ENCODE measurements around the gene QRICH2.
"Not testable (repeated sequence)": the region's sequence is repeated elsewhere in the genome, so short reads cannot be mapped to it uniquely, and the experiment has no call there.

Gene QRICH2

DNA sequence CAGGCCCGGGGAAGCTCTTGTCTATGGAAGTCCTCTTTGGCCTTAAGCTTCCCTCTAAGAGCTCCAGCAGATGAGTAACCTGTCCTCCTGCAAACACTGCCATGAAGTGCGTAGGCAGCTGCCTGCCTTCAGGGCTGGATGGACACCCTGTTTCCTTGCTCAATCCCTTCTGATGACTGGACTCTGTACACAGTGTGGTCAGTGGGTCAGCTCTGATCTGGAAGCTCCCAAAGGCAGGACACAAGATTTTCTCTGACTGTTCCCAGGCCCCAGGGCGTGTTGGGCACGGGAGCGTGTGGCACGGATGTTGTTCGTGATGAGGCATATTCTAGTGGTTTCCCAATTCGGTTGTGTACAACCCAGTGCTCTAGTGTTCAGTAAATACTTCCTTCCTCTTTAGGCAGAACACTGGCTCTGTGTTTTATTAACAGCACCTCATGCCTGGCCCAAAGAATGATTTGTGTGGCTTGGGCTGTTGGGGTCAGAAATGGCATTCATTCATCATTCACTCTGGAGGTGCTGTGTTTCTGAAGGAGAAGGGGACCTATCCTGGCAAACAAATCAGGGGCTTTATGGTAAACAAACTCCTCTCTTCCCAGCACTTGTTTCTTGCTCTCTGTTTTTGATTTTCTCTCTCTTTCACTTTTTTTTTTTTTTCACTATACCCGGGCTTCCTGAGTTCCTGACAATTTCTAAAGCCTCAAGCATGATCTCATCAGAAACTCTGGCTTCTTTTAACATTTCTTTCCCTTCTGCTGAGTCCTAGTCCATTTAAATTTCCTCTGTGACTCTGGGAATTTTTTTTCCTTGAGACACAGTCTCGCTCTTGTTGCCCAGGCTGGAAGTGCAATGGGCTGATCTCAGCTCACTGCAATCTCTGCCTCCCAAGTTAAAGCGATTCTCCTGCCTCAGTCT, 55.8 kb downstream of the QRICH2 start:
- in situ Hi-C loops (cut with MboI; ENCODE audit: low sequenced_read_pairs) = no loop called here

DNA sequence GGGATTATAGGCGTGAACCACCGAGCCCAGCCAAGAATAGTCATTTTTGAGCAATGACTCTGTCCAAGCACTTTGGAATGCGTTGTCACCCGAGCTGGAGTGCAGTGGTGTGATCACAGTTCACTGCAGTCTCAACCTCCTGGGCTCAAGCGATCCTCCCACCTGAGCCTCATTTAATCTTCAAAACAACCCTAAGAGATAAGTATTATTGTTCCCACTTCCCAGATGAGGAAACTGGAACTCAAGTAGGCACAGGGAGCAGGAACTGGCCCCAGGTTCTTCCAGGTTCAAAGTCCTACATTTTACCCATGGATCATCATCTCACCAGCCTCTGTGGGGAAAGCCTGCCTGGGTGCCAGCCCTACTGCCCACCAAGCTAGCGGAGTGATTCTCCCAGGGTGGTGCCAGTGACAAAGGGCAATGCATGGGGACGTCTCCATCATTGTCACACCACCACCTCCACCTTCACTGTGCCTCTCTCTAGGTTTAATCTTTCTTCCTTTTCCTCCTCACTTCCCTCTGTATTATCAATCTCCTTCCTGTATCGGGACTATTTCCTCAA, 56.5 kb downstream of the QRICH2 start:
- in situ Hi-C loops (cut with MboI; ENCODE audit: low sequenced_read_pairs) = no loop called here

DNA sequence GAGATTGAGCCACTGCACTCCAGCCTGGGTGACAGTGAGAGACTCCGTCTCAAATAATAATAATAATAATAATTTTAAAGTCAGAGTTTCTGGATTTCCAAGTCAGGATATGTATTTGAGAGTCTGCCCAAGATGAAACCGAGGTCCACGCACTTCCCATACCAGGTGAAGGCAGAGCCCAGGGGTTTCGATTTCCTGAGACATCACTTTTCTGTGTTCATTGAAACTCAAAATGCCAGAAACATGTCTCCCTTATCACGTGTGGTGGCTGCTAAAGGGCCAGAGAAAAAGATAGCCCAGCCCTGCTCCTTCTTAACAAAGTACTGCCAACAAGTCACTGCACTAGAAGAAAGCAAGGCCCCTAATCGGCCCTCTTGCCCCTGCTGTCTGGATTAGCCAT, 57.9 kb downstream of the QRICH2 start:
- in situ Hi-C loops (cut with MboI; ENCODE audit: low sequenced_read_pairs) = no loop called here

DNA sequence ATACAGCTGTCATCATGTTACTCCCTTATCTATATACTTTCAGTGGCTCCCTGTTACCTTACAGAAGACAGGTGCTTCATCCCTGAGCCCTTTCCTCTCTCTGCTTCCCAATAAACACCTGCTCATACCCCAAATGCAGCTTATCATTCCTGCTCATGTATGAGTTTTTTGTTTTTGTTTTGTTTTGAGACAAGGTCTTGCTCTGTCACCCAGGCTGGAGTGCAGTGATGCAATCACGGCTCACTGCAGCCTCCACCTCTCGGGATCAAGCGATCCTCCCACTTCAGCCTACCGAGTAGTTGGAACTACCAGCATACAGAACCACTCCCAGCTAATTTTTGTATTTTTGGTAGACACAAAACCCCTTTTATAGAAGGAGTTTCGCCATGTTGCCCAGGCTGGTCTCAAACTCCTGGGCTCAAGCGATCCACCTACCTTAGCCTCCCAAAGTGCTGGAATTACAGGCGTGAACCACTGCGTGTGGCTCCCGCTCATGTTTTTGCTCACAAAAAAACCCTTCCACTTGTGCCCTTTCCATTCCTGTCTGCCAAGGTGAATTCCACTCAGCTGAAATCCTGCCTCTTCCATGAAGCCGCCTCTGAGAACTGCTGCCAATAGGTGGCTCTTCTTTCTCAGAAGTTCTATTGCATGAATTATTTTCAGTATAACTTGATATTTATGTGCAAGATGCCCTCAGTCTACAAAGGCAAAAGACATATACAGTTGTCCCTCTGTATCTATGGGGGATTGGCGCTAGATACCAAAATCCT, 59.9 kb downstream of the QRICH2 start:
- in situ Hi-C loops (cut with MboI; ENCODE audit: low sequenced_read_pairs) = no loop called here

DNA sequence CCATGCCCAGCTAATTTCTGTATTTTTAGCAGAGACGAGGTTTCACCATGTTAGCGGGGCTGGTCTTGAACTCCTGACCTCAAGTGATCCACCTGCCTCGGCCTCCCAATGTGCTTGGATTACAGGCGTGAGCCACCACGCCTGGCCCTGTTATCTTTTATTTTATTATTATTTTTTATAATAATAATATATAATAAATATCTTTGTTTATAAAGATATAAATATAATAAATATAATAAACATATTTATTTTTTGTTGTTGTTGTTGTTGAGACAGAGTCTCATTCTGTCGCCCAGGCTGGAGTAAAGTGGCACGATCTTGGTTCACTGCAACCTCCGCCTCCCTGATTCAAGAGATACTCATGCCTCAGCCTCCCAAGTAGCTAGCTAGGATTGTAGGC, 60.8 kb downstream of the QRICH2 start:
- in situ Hi-C loops (cut with MboI; ENCODE audit: low sequenced_read_pairs) = no loop called here

DNA sequence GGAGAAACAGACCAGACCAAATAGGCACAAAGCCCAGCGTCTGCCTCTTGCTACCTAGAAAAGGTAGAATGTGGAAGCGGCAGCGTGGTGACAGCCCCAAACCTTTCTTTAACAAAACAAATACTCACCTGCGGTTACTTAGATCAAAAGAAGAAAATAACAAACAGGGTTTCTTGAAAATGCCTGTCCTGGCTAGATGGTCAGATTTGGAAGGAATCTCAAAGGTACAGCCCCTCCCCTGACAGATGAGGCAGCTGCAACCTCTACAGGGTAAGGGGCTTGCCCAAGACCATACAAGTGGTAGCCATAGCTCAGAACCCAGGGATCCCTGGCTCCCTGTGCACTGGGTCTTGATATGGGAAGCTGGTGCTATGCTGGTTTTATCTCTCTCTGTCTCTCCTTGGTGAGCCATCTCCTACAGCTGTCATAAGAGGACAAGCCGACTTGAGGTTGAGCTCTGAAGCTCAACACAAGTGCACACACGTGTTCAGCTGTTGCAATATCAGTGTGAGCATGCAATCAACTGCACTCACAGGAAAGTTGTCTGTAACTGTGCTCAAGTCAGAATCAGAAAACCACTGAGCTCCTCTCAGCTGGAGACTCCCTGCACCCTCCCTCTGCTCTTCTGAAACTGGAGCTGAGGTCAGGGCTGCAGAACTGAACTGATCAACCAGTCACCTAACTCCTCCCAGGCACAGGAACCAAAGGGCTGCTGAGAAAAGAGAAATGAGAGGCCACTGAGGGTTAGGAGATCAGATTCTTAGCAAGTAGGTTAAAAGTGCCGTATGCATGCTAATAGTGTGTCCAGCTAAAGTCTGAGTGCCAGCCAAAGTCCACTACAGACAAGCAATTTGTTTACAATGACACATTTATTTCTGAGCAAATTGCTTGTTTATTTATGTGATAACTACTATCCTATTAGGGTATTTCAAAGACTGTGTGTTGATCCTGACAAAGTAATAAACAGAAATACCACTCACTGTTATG, 61.7 kb downstream of the QRICH2 start:
- in situ Hi-C loops (cut with MboI; ENCODE audit: low sequenced_read_pairs) = no loop called here

DNA sequence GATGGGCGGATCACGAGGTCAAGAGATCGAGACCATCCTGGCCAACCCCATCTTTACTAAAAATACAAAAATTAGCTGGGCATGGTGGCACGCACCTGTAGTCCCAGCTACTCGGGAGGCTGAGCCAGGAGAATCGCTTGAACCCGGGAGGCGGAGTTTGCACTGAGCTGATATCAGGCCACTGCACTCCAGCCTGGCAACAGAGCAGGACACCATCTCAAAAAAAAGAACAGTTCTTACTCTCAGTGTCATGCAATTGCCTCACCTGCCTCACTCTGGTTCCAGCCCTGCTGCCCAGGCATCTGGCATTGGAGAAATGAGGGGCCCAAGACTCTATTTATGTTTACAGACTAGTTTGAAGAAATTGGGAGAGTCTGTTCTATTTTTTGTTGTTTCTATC, 63.4 kb downstream of the QRICH2 start:
- in situ Hi-C loops (cut with MboI; ENCODE audit: low sequenced_read_pairs) = not testable (repeated sequence)

DNA sequence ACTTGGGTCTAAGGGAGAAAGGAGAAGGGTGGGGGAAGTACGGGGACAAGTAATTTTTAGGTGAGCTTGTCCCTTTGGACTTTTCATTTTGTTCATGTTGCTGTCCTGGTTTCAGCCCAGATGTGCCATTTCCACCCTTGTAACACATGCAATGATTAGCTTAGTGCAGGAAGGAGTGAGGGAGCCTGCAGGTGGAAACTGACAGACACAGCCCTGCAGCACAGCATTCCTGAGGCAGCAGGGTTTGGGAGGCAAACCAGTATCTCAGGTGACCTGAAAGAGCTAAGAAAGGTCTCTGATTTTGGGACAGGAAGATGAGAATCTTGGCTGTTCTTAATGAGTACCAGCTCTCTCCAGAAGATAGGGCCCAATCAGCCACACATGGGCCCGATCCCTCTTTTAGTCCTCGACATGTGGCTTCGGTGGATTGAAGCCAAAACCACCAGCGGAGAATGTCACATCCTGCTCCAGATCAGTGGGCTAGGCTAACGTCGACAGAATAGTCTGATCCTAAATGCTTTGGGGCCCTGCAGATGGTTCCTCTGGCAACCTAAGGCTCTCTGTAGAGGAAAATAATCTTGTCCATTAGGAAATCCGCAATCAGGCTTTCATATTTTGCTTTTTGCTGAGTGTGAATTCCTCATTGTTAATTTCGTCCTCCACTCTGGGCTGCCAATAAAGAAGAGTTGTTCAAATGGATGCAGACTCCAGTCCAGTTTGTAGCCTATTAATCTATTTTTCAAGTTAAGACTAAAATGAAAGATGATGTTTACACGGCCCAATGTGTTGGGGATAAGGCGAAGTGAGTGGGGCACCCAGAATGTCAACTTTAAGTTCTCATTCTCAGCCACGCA, 64.0 kb downstream of the QRICH2 start:
- in situ Hi-C loops (cut with MboI; ENCODE audit: low sequenced_read_pairs) = no loop called here

DNA sequence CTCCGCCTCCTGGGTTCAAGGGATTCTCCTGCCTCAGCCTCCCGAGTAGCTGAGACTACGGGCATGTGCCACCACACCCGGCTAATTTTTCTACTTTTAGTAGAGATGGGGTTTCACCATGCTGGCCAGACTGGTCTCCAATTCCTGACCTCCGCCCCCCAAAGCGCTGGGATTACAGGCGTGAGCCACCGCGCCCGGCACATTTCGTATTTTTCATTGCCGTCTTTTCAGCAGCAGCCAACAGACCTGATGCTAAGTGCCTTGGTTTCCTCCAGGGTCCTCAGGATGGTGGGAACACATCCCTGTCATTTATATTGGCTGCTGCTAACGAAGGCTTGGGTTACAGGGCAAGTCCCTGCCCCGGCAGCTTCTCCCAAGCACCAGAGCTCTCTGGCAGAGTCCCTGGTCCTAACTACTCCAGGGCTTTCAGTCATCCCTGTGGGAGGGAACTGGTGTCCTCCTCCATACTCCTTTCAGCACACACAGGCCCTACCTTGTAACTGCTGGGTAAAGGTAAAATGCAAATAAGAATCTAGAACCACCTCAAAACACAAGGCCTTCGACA, 66.3 kb downstream of the QRICH2 start:
- in situ Hi-C loops (cut with MboI; ENCODE audit: low sequenced_read_pairs) = no loop called here

DNA sequence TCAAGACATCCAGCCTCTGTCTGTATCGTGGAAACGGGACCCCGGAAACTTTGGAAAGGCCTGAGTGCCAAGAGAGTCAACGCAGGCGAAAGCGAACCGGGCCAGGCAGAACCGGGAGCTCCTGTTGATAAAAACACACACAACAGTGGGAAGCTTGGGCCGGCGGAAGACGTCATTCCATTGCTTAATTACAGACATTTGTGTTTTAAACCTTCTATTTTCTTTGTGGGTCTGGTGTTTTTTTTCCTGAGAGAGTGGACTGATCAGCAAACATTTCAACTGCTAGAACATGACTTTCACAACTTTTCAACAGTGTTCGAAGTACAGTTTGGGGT, 66.9 kb downstream of the QRICH2 start:
- in situ Hi-C loops (cut with MboI; ENCODE audit: low sequenced_read_pairs) = no loop called here

DNA sequence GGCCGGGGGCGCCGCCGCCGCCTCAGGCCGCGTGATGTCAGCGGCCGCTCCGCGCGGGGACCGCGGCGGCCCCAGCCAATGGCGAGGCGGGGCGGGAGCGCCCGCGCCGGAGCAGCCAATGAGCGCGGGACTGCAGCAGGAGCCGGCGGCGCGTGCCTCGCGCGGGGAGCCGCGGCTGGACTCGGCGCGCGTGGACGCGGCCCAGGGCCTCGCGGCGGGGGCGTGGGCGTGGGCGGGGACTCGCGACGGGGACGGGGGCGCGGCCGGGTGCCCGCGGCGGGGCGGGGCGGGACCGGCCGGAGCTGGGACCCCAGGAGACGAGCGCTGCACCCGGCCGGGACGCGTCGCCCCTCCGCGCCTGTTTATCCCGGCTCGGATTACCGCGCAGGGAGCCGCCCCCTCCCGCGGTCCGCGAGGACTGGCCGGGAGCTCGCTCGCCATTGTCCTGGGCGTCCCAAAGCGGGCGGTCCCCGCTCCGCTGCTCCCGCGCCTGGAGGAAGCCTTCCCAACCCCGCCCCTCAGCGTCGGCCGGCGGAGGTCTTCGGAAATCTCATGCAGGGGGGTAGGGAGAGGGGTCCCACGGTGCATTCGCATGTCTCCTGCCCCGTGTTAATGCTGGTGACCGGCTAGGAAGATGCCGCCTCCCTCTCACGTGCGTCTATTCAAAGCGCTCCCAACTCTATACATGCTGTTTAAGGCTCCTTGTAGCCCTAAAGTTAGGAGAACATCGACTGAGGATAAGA, 67.4 kb downstream of the QRICH2 start, which contains the start of gene RNF157:
Gene RNF157, minus strand, starts transcription at position 33 of the 743 bp plus-strand sequence. CDS start 253 bp downstream, outside the sequence.
- in situ Hi-C loops (cut with MboI; ENCODE audit: low sequenced_read_pairs) = no loop called here

DNA sequence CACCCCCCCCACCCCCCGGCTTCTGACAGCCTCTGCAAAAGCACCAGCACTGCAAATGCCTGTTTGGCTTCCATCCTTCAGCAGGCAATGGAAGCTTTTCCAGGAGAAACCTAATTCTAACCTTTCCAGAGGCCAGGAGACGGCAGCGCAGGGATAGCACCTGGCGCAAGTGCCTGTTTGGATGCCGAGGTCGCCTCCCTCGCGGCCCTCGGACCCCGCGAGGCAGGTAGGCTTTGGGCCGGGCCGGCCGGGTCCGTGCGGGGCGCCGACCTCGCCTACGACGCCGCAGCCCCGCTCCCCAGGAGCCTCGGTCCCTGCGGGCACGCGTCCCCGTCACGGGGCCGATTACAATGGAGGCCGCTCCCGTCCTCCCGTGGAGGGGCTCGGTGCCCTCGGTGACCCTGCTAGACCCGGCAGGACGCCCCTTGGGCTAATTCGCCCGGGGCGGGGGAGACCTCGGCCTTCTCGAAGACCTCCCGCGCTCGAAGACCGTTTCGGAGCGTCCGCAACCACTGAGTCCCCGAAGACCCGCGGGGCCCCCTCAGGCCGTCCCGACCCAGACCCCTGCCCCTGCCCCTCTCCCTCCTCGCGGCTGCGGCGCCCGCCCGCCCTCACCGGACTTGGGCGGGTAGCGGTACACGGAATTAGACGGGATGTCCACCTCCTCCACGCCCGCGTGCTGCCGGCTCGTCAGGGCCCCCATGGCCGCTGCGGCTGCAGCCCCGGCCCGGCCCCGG, 68.4 kb downstream of the QRICH2 start:
- in situ Hi-C loops (cut with MboI; ENCODE audit: low sequenced_read_pairs) = no loop called here

DNA sequence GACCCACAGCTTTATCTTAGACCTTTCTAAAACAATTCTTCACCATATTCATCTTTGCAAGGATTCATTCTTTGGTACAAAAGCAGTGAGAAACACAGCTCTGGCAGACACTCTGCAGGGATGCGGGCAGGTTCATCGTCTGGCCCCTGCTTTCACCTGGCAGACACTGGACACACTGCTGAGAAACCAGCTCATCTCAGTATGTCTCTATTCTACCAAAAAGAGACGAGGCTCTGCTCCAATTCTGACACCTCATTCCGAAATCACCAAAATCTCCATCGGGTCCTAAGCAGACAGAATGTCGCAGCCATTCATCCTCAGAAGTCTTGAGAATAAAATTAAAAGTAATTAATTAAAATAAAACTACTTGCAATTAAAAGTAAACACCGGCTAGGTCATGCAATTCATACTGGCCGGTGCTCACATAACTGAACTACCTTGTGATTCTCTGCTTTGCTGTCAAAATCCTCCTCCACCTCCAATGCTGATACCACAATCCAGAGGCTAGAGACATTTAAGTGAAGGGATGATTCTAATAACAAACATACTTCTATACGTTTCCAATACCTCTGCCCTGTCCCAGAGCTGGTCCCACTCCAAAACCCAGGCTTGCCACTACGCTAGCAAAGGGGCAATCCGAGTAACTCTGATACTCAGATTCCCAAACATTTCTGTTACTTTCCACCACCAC, 69.1 kb downstream of the QRICH2 start:
- in situ Hi-C loops (cut with MboI; ENCODE audit: low sequenced_read_pairs) = no loop called here

DNA sequence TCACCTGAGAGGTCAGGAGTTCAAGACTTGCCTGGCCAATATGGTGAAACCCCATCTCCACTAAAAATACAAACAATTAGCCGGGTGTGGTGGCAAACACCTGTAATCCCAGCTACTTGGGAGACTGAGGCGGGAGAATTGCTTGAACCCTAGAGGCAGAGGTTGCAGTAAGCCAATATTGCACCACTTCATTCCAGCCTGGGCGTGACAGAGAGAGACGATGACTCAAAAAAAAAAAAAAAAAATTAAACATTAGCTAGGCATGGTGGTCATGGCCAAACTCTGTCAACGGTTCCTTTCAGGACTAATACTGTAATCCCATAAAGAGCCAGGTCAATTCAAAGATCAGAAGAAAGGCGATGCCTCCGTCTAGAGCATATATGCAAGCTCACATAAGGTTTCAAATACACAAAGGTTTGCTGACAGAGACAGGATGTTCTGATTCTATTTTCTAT, 70.2 kb downstream of the QRICH2 start:
- in situ Hi-C loops (cut with MboI; ENCODE audit: low sequenced_read_pairs) = no loop called here

DNA sequence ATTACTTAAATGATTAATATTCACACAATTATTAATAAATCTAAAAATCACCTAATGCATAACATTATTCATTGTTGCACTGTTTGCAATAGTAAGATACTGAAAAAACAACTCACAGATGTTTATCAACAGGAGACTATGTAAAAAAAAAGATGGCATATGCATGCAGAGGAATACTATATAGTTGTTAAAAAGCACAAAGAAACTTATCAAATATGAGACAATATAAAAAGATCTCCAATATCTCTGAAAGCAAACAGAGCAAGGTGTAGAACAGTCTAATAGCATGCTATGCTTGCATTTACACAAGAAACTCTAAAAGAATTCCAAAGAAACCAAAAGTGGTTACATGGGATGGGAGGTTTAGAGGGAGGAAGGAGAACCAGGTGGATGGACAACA, 71.5 kb downstream of the QRICH2 start:
- in situ Hi-C loops (cut with MboI; ENCODE audit: low sequenced_read_pairs) = no loop called here

DNA sequence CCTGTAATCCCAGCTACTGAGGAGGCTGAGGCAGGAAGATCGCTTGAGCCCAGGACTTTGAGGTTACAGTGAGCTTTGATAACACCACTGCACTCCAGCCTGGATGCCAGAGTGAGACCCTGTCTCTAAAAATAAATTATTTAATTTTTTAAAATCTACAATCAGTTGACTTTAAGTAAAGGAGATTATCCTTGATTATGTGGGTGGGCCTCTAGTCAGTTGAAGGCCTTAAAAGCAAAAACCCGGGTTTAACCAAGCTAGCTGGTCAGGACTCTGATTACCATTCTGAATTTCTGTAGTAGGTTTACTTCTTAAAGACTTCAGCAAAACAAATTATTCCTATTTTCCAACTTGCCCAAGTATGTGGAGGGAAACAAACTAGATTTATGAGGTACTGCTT, 72.2 kb downstream of the QRICH2 start:
- in situ Hi-C loops (cut with MboI; ENCODE audit: low sequenced_read_pairs) = no loop called here

DNA sequence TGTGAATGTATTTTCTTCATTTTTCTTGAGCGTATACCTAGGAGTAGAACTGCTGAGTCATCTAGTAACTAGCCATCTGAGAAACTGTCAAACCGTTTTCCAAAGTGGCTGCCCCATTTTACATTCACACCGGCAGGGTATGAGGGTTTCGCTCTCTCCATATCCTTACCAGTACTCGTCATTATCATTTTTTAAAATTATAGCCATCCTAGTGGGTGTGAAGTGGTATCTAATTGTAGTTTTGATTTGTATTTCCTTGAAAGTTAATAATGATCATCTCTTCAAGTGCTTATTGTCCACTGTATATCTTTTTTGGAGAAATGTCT, 73.8 kb downstream of the QRICH2 start:
- in situ Hi-C loops (cut with MboI; ENCODE audit: low sequenced_read_pairs) = no loop called here

Data from HL-60/S4 treated with retinoic acid at 250 ng/mL for 4 days and 3 days (cell line).